ENCODE results near the gene OPHN1.

GRCh38 chrX:68288127-68288526 lies 145.2 kb downstream of the OPHN1 start:
- TF ChIP-seq TAF1 (IDR thresholded peaks at IDR 0.05; ENCODE audit: borderline replicate concordance, insufficient read depth, low read length) (no peak), REST (IDR thresholded peaks at IDR 0.05; ENCODE audit: insufficient read depth in 1 of 2, low read depth in 2 of 2, low read length in 2 of 2) (no peak), SIN3A (IDR thresholded peaks at IDR 0.05; ENCODE audit: borderline replicate concordance, insufficient read depth, low read length) (no peak), POLR2AphosphoS5 (IDR thresholded peaks at IDR 0.05; ENCODE audit: low read depth, low read length) (no peak)
